HCT116 (cell line): ENCODE results near the gene GNPTAB. TPM values are rescaled to one million over a fixed set of nuclear protein-coding genes. Genes with fewer than 3 reads are reported as not detected.

Experiments
- total RNA-seq: library from RNA; stranded (reverse); gene quantifications from one replicate; pipeline ENCODE4 v1.2.1, GENCODE V29; 2021; ENCODE audit not compliant: unreplicated experiment

The GNPTAB gene
- total RNA-seq, 1 experiment from 2014 or later = 41.4 TPM

Other genes starting within 250 kb of the GNPTAB start
- gene MYBPC1, start 236.0 kb downstream of the GNPTAB start, total RNA-seq = not detected
- 20.1 TPM for gene CHPT1, start 133.3 kb downstream of the GNPTAB start, total RNA-seq
- not detected for gene SYCP3, start 91.5 kb downstream of the GNPTAB start, total RNA-seq
- 20.3 TPM for gene DRAM1, start 46.6 kb upstream of the GNPTAB start, total RNA-seq
- gene WASHC3, start 231.0 kb upstream of the GNPTAB start, total RNA-seq = 15.6 TPM